Right lobe of liver (tissue), 4 donors: ENCODE results near the gene PDE10A.

Source experiments
- POLR2A ChIP-seq: fragments of 450-650 bp; IDR thresholded peaks from one replicate; pipeline ENCODE4 v1.6.1; 2017; ENCODE audit warnings: antibody characterized with exemption, mild to moderate bottlenecking
- TF ChIP-seq, protein P1 (sequence below), 4 donors: fragments of 200-600 bp in 3 of 4; fragments of 450-650 bp in 1 of 4; IDR thresholded peaks; one replicate each; pipeline versions ENCODE4 v1.5.1 to v1.8.0; 2016 to 2022; ENCODE audit warnings: antibody characterized with exemption in 4 of 4, mild to moderate bottlenecking in 2 of 4
- donor health status: DM: no; HTN: no; CAD: no.
- donor health status: DM: no; HTN: no; CAD: no.
- donor health status: DM: no; HTN: yes; CAD: no.

DNA sequence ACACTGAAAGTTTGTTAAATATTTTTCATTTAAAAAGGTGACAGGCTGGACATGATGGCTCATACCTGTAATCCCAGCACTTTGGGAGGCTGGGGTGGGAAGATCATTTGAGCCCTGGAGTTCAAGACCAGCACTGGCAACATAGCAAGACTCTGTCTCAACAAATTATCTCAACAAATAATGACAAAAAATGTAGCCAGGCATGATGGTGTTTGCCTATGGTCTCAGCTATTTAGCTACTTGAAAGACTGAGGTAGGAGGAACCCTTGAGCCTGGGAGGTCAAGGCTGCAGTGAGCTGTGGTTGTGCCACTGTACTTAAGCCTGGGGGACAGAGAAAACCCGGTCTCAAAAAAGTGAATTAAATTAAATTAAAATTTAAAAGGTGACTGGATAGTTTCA lies 297.7 kb downstream of the PDE10A start:
- TF ChIP-seq, protein P1, sequence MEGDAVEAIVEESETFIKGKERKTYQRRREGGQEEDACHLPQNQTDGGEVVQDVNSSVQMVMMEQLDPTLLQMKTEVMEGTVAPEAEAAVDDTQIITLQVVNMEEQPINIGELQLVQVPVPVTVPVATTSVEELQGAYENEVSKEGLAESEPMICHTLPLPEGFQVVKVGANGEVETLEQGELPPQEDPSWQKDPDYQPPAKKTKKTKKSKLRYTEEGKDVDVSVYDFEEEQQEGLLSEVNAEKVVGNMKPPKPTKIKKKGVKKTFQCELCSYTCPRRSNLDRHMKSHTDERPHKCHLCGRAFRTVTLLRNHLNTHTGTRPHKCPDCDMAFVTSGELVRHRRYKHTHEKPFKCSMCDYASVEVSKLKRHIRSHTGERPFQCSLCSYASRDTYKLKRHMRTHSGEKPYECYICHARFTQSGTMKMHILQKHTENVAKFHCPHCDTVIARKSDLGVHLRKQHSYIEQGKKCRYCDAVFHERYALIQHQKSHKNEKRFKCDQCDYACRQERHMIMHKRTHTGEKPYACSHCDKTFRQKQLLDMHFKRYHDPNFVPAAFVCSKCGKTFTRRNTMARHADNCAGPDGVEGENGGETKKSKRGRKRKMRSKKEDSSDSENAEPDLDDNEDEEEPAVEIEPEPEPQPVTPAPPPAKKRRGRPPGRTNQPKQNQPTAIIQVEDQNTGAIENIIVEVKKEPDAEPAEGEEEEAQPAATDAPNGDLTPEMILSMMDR (IDR thresholded peaks at IDR 0.05) = no peak
- no peak for TF ChIP-seq POLR2A
